ENCODE results near the gene PLS1.
A peak's percentile ranks its signal among the peaks of the same experiment; 100 is the strongest.

Gene PLS1

GRCh38 chr3:142613491-142613890 is 17.3 kb downstream of the PLS1 start:
- H3K9ac ChIP-seq (ENCODE audit: low read depth in 1 of 2, low read length in 2 of 2), result peak overlapping the region; percentile 10 to 48
- H3K4me1 ChIP-seq (ENCODE audit: control insufficient read depth in 2 of 2, insufficient read depth in 2 of 2, low read length in 2 of 2), result peaks cover 35 to 54% of the 10 kb centered on the region in 2 donors
- H3K4me3 ChIP-seq (ENCODE audit: low read length in 2 of 2), result no peak overlapping the region
- peak overlapping the region; percentile 87 to 94 for H3K27ac ChIP-seq (ENCODE audit: low read depth in 2 of 2, low read length in 2 of 2)
- no peaks in the 10 kb centered on the region for H3K9me3 ChIP-seq (ENCODE audit: control insufficient read depth in 2 of 2, low read length in 2 of 2)
- no peaks in the 10 kb centered on the region for H3K36me3 ChIP-seq (ENCODE audit: control insufficient read depth in 2 of 2, insufficient read depth in 2 of 2, low read length in 2 of 2)
- H3K27me3 ChIP-seq (ENCODE audit: control insufficient read depth in 2 of 2, insufficient read depth in 2 of 2, low read length in 2 of 2), result no peaks in the 10 kb centered on the region

GRCh38 chr3:142614059-142614626 is 17.9 kb downstream of the PLS1 start:
- peak overlapping the region; percentile 87 to 89 for H3K27ac ChIP-seq (ENCODE audit: low read depth in 2 of 2, low read length in 2 of 2)
- peak overlapping the region in 1 of 2 donors; percentile 7 for H3K4me3 ChIP-seq (ENCODE audit: low read length in 2 of 2)
- no peaks in the 10 kb centered on the region for H3K27me3 ChIP-seq (ENCODE audit: control insufficient read depth in 2 of 2, insufficient read depth in 2 of 2, low read length in 2 of 2)
- no peaks in the 10 kb centered on the region for H3K36me3 ChIP-seq (ENCODE audit: control insufficient read depth in 2 of 2, insufficient read depth in 2 of 2, low read length in 2 of 2)
- H3K9me3 ChIP-seq (ENCODE audit: control insufficient read depth in 2 of 2, low read length in 2 of 2), result no peaks in the 10 kb centered on the region
- peaks cover 40 to 55% of the 10 kb centered on the region in 2 donors for H3K4me1 ChIP-seq (ENCODE audit: control insufficient read depth in 2 of 2, insufficient read depth in 2 of 2, low read length in 2 of 2)
- H3K9ac ChIP-seq (ENCODE audit: low read depth in 1 of 2, low read length in 2 of 2), result peak overlapping the region; percentile 14 to 50

- H3K9me3 ChIP-seq (ENCODE audit: control insufficient read depth in 2 of 2, low read length in 2 of 2), result no peaks in the 10 kb centered on the region
- H3K27me3 ChIP-seq (ENCODE audit: control insufficient read depth in 2 of 2, insufficient read depth in 2 of 2, low read length in 2 of 2), result no peaks in the 10 kb centered on the region
- no peak overlapping the region for H3K4me3 ChIP-seq (ENCODE audit: low read length in 2 of 2)
- H3K36me3 ChIP-seq (ENCODE audit: control insufficient read depth in 2 of 2, insufficient read depth in 2 of 2, low read length in 2 of 2), result no peaks in the 10 kb centered on the region
- peak overlapping the region in 1 of 2 donors; percentile 45 for H3K9ac ChIP-seq (ENCODE audit: low read depth in 1 of 2, low read length in 2 of 2)
- peaks cover 40 to 64% of the 10 kb centered on the region in 2 donors for H3K4me1 ChIP-seq (ENCODE audit: control insufficient read depth in 2 of 2, insufficient read depth in 2 of 2, low read length in 2 of 2)
- peak overlapping the region; percentile 87 to 89 for H3K27ac ChIP-seq (ENCODE audit: low read depth in 2 of 2, low read length in 2 of 2)
Observed at GRCh38 chr3:142615171-142615570, 19.0 kb downstream of the PLS1 start.

- no peaks in the 10 kb centered on the region for H3K36me3 ChIP-seq (ENCODE audit: control insufficient read depth in 2 of 2, insufficient read depth in 2 of 2, low read length in 2 of 2)
- peak overlapping the region; percentile 38 to 56 for H3K9ac ChIP-seq (ENCODE audit: low read depth in 1 of 2, low read length in 2 of 2)
- peak overlapping the region; percentile 85 for H3K27ac ChIP-seq (ENCODE audit: low read depth in 2 of 2, low read length in 2 of 2)
- H3K4me1 ChIP-seq (ENCODE audit: control insufficient read depth in 2 of 2, insufficient read depth in 2 of 2, low read length in 2 of 2), result peaks cover 50 to 77% of the 10 kb centered on the region in 2 donors
- H3K4me3 ChIP-seq (ENCODE audit: low read length in 2 of 2), result peak overlapping the region in 1 of 2 donors; percentile 31
- H3K9me3 ChIP-seq (ENCODE audit: control insufficient read depth in 2 of 2, low read length in 2 of 2), result no peaks in the 10 kb centered on the region
- H3K27me3 ChIP-seq (ENCODE audit: control insufficient read depth in 2 of 2, insufficient read depth in 2 of 2, low read length in 2 of 2), result no peaks in the 10 kb centered on the region
Observed at GRCh38 chr3:142618917-142619461, 22.8 kb downstream of the PLS1 start.

- no peaks in the 10 kb centered on the region for H3K27me3 ChIP-seq (ENCODE audit: control insufficient read depth in 2 of 2, insufficient read depth in 2 of 2, low read length in 2 of 2)
- H3K4me3 ChIP-seq (ENCODE audit: low read length in 2 of 2), result peak overlapping the region; percentile 9 to 36
- no peaks in the 10 kb centered on the region for H3K9me3 ChIP-seq (ENCODE audit: control insufficient read depth in 2 of 2, low read length in 2 of 2)
- H3K4me1 ChIP-seq (ENCODE audit: control insufficient read depth in 2 of 2, insufficient read depth in 2 of 2, low read length in 2 of 2), result peaks cover 33 to 55% of the 10 kb centered on the region in 2 donors
- H3K9ac ChIP-seq (ENCODE audit: low read depth in 1 of 2, low read length in 2 of 2), result no peak overlapping the region
- no peaks in the 10 kb centered on the region for H3K36me3 ChIP-seq (ENCODE audit: control insufficient read depth in 2 of 2, insufficient read depth in 2 of 2, low read length in 2 of 2)
- peak overlapping the region; percentile 77 for H3K27ac ChIP-seq (ENCODE audit: low read depth in 2 of 2, low read length in 2 of 2)
Observed at GRCh38 chr3:142622405-142622804, 26.2 kb downstream of the PLS1 start.

- peak overlapping the region; percentile 77 for H3K27ac ChIP-seq (ENCODE audit: low read depth in 2 of 2, low read length in 2 of 2)
- no peaks in the 10 kb centered on the region for H3K27me3 ChIP-seq (ENCODE audit: control insufficient read depth in 2 of 2, insufficient read depth in 2 of 2, low read length in 2 of 2)
- H3K9ac ChIP-seq (ENCODE audit: low read depth in 1 of 2, low read length in 2 of 2), result peak overlapping the region in 1 of 2 donors; percentile 48
- no peaks in the 10 kb centered on the region for H3K9me3 ChIP-seq (ENCODE audit: control insufficient read depth in 2 of 2, low read length in 2 of 2)
- H3K4me3 ChIP-seq (ENCODE audit: low read length in 2 of 2), result peak overlapping the region; percentile 52 to 53
- peaks cover under 1 to 3% of the 10 kb centered on the region in 2 donors for H3K36me3 ChIP-seq (ENCODE audit: control insufficient read depth in 2 of 2, insufficient read depth in 2 of 2, low read length in 2 of 2)
- peaks cover 26 to 47% of the 10 kb centered on the region in 2 donors for H3K4me1 ChIP-seq (ENCODE audit: control insufficient read depth in 2 of 2, insufficient read depth in 2 of 2, low read length in 2 of 2)
Observed at GRCh38 chr3:142623194-142623593, 27.0 kb downstream of the PLS1 start.

- no peaks in the 10 kb centered on the region for H3K27me3 ChIP-seq (ENCODE audit: control insufficient read depth in 2 of 2, insufficient read depth in 2 of 2, low read length in 2 of 2)
- peaks cover 3% of the 10 kb centered on the region in 2 donors for H3K36me3 ChIP-seq (ENCODE audit: control insufficient read depth in 2 of 2, insufficient read depth in 2 of 2, low read length in 2 of 2)
- H3K9me3 ChIP-seq (ENCODE audit: control insufficient read depth in 2 of 2, low read length in 2 of 2), result no peaks in the 10 kb centered on the region
- H3K9ac ChIP-seq (ENCODE audit: low read depth in 1 of 2, low read length in 2 of 2), result peak overlapping the region in 1 of 2 donors; percentile 48
- H3K27ac ChIP-seq (ENCODE audit: low read depth in 2 of 2, low read length in 2 of 2), result peak overlapping the region; percentile 41 to 67
- H3K4me3 ChIP-seq (ENCODE audit: low read length in 2 of 2), result peak overlapping the region; percentile 52 to 53
- peaks cover 17 to 34% of the 10 kb centered on the region in 2 donors for H3K4me1 ChIP-seq (ENCODE audit: control insufficient read depth in 2 of 2, insufficient read depth in 2 of 2, low read length in 2 of 2)
Observed at GRCh38 chr3:142624341-142625152, 28.4 kb downstream of the PLS1 start.

GRCh38 chr3:142625153-142625440 is 28.9 kb downstream of the PLS1 start:
- Histone ChIP-seq H3K9me3 (ENCODE audit: control insufficient read depth in 2 of 2, low read length in 2 of 2) (no peaks in the 10 kb centered on the region), H3K9ac (ENCODE audit: low read depth in 1 of 2, low read length in 2 of 2) (peak overlapping the region in 1 of 2 donors; percentile 48), H3K27ac (ENCODE audit: low read depth in 2 of 2, low read length in 2 of 2) (peak overlapping the region in 1 of 2 donors; percentile 67), H3K36me3 (ENCODE audit: control insufficient read depth in 2 of 2, insufficient read depth in 2 of 2, low read length in 2 of 2) (peaks cover 3% of the 10 kb centered on the region in 2 donors), H3K4me3 (ENCODE audit: low read length in 2 of 2) (peak overlapping the region; percentile 13 to 53), H3K27me3 (ENCODE audit: control insufficient read depth in 2 of 2, insufficient read depth in 2 of 2, low read length in 2 of 2) (no peaks in the 10 kb centered on the region), H3K4me1 (ENCODE audit: control insufficient read depth in 2 of 2, insufficient read depth in 2 of 2, low read length in 2 of 2) (peaks cover 17 to 30% of the 10 kb centered on the region in 2 donors)

- Histone ChIP-seq H3K9me3 (ENCODE audit: control insufficient read depth in 2 of 2, low read length in 2 of 2) (no peaks in the 10 kb centered on the region), H3K27me3 (ENCODE audit: control insufficient read depth in 2 of 2, insufficient read depth in 2 of 2, low read length in 2 of 2) (no peaks in the 10 kb centered on the region), H3K9ac (ENCODE audit: low read depth in 1 of 2, low read length in 2 of 2) (no peak overlapping the region), H3K4me3 (ENCODE audit: low read length in 2 of 2) (peak overlapping the region in 1 of 2 donors; percentile 32), H3K27ac (ENCODE audit: low read depth in 2 of 2, low read length in 2 of 2) (no peak overlapping the region), H3K4me1 (ENCODE audit: control insufficient read depth in 2 of 2, insufficient read depth in 2 of 2, low read length in 2 of 2) (peaks cover 9 to 15% of the 10 kb centered on the region in 2 donors), H3K36me3 (ENCODE audit: control insufficient read depth in 2 of 2, insufficient read depth in 2 of 2, low read length in 2 of 2) (peaks cover 3% of the 10 kb centered on the region in 2 donors)
Observed at GRCh38 chr3:142626971-142627370, 30.8 kb downstream of the PLS1 start.

- Histone ChIP-seq H3K4me3 (ENCODE audit: low read length in 2 of 2) (no peak overlapping the region), H3K27ac (ENCODE audit: low read depth in 2 of 2, low read length in 2 of 2) (no peak overlapping the region), H3K9me3 (ENCODE audit: control insufficient read depth in 2 of 2, low read length in 2 of 2) (no peaks in the 10 kb centered on the region), H3K4me1 (ENCODE audit: control insufficient read depth in 2 of 2, insufficient read depth in 2 of 2, low read length in 2 of 2) (peaks cover 0 to 9% of the 10 kb centered on the region in 2 donors), H3K27me3 (ENCODE audit: control insufficient read depth in 2 of 2, insufficient read depth in 2 of 2, low read length in 2 of 2) (no peaks in the 10 kb centered on the region), H3K9ac (ENCODE audit: low read depth in 1 of 2, low read length in 2 of 2) (no peak overlapping the region), H3K36me3 (ENCODE audit: control insufficient read depth in 2 of 2, insufficient read depth in 2 of 2, low read length in 2 of 2) (peaks cover 3 to 6% of the 10 kb centered on the region in 2 donors)
Observed at GRCh38 chr3:142628801-142629200, 32.6 kb downstream of the PLS1 start.
